Right lobe of liver (tissue), 4 donors: ENCODE results near the gene HDGFL2.

Source experiments
- POLR2A ChIP-seq: fragments of 450-650 bp; IDR thresholded peaks from one replicate; pipeline ENCODE4 v1.6.1; 2017; ENCODE audit warnings: antibody characterized with exemption, mild to moderate bottlenecking
- TF ChIP-seq, protein P1 (sequence below), 4 donors: fragments of 200-600 bp in 3 of 4; fragments of 450-650 bp in 1 of 4; IDR thresholded peaks; one replicate each; pipeline versions ENCODE4 v1.5.1 to v1.8.0; 2016 to 2022; ENCODE audit warnings: antibody characterized with exemption in 4 of 4, mild to moderate bottlenecking in 2 of 4
- donor health status: DM: no; HTN: no; CAD: no.
- donor health status: DM: no; HTN: no; CAD: no.
- donor health status: DM: no; HTN: yes; CAD: no.

DNA sequence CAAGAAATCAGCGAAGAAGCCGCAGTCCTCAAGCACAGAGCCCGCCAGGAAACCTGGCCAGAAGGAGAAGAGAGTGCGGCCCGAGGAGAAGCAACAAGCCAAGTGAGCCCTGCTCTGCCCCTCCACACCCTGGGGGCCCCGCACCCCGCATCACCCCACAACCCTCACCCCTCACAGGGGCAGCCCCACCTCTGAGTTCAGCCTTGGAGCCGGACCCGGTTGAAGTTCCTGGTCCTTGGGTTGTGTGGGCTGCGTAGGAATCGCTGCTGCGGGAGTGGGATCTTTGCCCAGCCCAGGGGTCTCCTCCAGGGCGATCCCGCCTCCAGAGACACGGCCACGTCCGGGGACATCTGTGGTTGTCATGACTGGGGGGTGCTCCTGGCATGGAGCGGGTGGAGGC lies 24.2 kb downstream of the HDGFL2 start:
- TF ChIP-seq, protein P1, sequence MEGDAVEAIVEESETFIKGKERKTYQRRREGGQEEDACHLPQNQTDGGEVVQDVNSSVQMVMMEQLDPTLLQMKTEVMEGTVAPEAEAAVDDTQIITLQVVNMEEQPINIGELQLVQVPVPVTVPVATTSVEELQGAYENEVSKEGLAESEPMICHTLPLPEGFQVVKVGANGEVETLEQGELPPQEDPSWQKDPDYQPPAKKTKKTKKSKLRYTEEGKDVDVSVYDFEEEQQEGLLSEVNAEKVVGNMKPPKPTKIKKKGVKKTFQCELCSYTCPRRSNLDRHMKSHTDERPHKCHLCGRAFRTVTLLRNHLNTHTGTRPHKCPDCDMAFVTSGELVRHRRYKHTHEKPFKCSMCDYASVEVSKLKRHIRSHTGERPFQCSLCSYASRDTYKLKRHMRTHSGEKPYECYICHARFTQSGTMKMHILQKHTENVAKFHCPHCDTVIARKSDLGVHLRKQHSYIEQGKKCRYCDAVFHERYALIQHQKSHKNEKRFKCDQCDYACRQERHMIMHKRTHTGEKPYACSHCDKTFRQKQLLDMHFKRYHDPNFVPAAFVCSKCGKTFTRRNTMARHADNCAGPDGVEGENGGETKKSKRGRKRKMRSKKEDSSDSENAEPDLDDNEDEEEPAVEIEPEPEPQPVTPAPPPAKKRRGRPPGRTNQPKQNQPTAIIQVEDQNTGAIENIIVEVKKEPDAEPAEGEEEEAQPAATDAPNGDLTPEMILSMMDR (IDR thresholded peaks at IDR 0.05): no peak
- TF ChIP-seq POLR2A: no peak
